PFSK-1 (cell line): ENCODE data around the gene TTC4.

Source experiments
- FOXP2 ChIP-seq: optimal IDR thresholded peaks from 2 replicates; pipeline ENCODE3; 2011; ENCODE audit warnings: borderline replicate concordance, control low read depth, inconsistent platforms; ENCODE audit not compliant: insufficient read depth; ENCODE audit errors: extremely low read length, extremely low read depth
- POLR2AphosphoS5 ChIP-seq: IDR thresholded peaks from 2 replicates; pipeline ENCODE4 v1.6.1; 2012; ENCODE audit warnings: low read depth, mild to moderate bottlenecking, control low read depth, low read length, moderate library complexity
- REST ChIP-seq, 2 experiments: IDR thresholded peaks; 2 replicates each; pipeline versions ENCODE4 v1.6.1 to v1.8.0; 2011 to 2012; ENCODE audit warnings: low read depth in 2 of 2, low read length in 2 of 2, control low read depth in 1 of 2, inconsistent platforms in 1 of 2, mild to moderate bottlenecking in 1 of 2, moderate library complexity in 1 of 2; ENCODE audit not compliant: insufficient read depth in 1 of 2
- SIN3A ChIP-seq: IDR thresholded peaks from 2 replicates; pipeline ENCODE4 v1.6.1; 2012; ENCODE audit warnings: mild to moderate bottlenecking, low read length, moderate library complexity, borderline replicate concordance; ENCODE audit not compliant: insufficient read depth
- TAF1 ChIP-seq: IDR thresholded peaks from 2 replicates; pipeline ENCODE4 v1.6.1; 2012; ENCODE audit warnings: low read length, control low read depth, borderline replicate concordance; ENCODE audit not compliant: insufficient read depth

The TTC4 gene

GRCh38 chr1:54724771-54725170 is 9.1 kb downstream of the TTC4 start:
- TF ChIP-seq POLR2AphosphoS5 = no peak
- TF ChIP-seq FOXP2 = no peak

- no peak for TF ChIP-seq TAF1
- no peak for TF ChIP-seq SIN3A
- TF ChIP-seq FOXP2 = no peak
- TF ChIP-seq POLR2AphosphoS5 = no peak
- no peak for TF ChIP-seq REST (IDR thresholded peaks at IDR 0.05; ENCODE audit: insufficient read depth in 1 of 2, low read depth in 2 of 2, low read length in 2 of 2)
These were observed 12.4 kb downstream of the TTC4 start for GRCh38 chr1:54728027-54728426.

- TF ChIP-seq TAF1 = no peak
- no peak for TF ChIP-seq FOXP2
- no peak for TF ChIP-seq POLR2AphosphoS5
- TF ChIP-seq SIN3A = no peak
- no peak for TF ChIP-seq REST (IDR thresholded peaks at IDR 0.05; ENCODE audit: insufficient read depth in 1 of 2, low read depth in 2 of 2, low read length in 2 of 2)
These were observed 21.0 kb downstream of the TTC4 start for GRCh38 chr1:54736685-54737084.

GRCh38 chr1:54738244-54738643 is 22.6 kb downstream of the TTC4 start:
- no peak for TF ChIP-seq SIN3A

- TF ChIP-seq SIN3A (no peak), FOXP2 (no peak), TAF1 (no peak), REST (IDR thresholded peaks at IDR 0.05; ENCODE audit: insufficient read depth in 1 of 2, low read depth in 2 of 2, low read length in 2 of 2) (no peak), POLR2AphosphoS5 (no peak)
These were observed 25.9 kb downstream of the TTC4 start for GRCh38 chr1:54741531-54741930.

- TF ChIP-seq REST (IDR thresholded peaks at IDR 0.05; ENCODE audit: insufficient read depth in 1 of 2, low read depth in 2 of 2, low read length in 2 of 2) = no peak
- no peak for TF ChIP-seq FOXP2
- no peak for TF ChIP-seq POLR2AphosphoS5
- TF ChIP-seq TAF1 = no peak
- TF ChIP-seq SIN3A = no peak
These were observed 26.6 kb downstream of the TTC4 start for GRCh38 chr1:54742282-54742681.
